Embryonic facial prominence (tissue), 1 donor: Measurements from ENCODE around the gene SPSB4.
"Not testable (repeated sequence)": the region's sequence is repeated elsewhere in the genome, so short reads cannot be mapped to it uniquely, and the experiment has no call there.

Experiments
- DNase-seq: peaks from one replicate; pipeline ENCODE4 v3.0.0-alpha.2; 2016; ENCODE audit errors: extremely low spot score

SPSB4 gene

DNA sequence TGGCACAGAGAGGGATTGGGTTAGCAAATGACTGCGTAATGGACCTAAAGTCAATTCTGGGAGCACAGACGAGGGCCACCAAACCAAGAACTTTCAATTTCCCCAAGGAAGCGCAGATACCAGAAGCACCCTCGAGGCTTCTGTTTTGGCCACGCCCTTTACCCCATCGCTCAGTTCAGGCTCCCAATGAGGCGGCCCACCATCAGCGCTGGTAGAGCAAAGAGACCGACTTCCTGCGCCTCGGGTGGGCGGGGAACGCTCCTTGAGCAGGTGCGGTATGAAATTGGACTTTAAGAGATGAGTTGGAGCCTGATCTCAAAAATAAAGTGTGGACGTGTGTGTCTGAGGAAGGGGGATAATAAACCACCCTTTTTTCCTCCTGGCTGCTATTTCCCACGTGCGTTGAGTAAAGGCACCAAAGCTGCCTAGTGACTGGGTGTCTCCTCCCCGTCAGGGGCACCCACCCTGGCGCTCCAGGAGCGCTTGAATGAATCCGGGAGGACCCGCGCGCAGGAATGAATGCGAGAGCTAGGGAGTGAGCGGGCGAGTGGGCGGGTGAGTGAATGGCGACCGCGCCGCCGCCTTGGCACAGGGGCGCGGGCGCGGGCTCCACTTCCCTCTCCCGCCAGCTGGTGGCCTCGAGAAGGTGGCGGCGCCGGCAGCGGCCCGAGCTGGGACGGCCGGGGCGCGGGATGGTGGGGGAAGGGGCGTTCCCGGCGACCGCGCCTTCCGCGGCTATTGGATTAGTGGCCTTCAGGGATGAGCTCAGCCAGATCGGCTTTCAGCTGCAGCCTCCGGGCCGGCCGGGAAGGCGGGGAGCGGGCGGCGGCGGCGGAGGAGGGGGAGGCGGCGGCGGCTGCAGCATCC lies at the start of gene SPSB4:
Gene SPSB4 (plus strand): TSS at position 772 of the 867 bp plus-strand sequence. CDS start 14,758 bp downstream, outside the sequence.
- DNase-seq, result peak; percentile 46

- DNase-seq, result no peak
Observed at GRCh38 chr3:141006344-141006743, 44.8 kb upstream of the SPSB4 start.

- DNase-seq, result no peak
Observed at GRCh38 chr3:141009496-141009895, 41.7 kb upstream of the SPSB4 start.

DNA sequence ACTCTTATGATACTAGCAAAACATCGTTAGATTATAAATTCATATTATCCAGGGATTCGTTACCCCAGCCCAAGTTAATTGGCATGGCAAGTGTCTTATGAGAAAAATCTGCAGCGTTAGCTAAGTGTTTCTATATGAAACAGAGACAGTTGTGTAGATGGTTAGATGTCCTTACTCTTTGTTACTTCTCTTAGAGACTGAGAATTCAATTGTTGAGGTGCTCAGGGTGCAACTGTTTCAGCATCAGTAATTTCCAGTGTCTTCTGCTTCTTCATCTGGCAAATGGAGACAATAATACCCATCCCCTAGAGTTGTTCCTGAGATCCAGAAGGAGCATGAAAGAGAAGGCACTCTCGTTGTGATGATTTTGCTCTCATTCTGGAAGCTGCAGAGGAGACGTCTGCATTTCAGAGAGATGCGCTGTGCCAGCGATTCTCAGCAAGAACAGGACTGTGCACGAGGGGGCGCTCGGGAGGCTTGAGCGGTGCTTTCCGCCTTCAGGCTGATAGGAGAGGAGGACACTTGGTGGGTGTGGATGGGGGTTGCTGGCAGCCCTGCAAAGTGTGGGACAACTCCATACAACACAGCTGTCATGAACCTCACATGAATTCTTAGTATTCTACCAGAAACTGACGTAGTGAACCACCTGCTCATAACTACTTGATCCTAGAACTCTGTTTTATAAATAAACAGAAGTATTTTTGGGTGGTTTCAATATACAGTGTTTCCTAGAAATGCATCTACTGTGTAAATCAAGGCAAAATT lies 39.7 kb upstream of the SPSB4 start:
- no peak for DNase-seq

DNA sequence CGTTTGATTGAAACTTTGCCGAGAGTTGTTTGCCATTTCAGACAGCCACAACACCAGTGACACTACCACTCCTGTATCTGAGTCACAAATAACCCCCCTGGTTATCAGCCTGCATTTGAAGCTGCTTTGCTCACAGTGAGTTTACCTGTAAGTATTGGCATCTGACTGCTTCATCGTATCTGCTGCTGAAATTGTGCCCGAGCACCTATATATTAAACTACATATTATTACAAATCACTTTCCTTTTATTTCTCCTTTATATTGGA lies 39.2 kb upstream of the SPSB4 start:
- no peak for DNase-seq

DNA sequence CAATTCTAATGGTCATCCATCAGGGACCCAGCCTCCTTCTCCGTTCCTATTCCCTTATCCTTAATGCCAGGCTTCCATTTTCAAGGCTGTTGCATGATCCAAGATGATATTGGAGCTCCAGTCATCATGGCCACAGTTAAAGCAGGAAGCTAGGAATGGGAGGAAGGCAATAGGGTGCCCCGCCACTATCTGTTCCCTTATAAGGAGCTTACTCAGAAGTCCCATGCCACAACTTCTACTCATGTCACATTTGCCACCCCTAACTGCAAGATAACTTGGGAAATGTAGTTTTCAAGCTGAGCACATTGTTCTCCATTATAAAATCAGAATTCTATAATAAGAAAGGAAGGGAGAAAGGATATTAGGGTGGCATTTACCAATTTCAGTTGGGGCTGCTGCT lies 38.6 kb upstream of the SPSB4 start:
- DNase-seq, result no peak

- DNase-seq, result no peak
Observed at GRCh38 chr3:141015481-141015880, 35.7 kb upstream of the SPSB4 start.

DNA sequence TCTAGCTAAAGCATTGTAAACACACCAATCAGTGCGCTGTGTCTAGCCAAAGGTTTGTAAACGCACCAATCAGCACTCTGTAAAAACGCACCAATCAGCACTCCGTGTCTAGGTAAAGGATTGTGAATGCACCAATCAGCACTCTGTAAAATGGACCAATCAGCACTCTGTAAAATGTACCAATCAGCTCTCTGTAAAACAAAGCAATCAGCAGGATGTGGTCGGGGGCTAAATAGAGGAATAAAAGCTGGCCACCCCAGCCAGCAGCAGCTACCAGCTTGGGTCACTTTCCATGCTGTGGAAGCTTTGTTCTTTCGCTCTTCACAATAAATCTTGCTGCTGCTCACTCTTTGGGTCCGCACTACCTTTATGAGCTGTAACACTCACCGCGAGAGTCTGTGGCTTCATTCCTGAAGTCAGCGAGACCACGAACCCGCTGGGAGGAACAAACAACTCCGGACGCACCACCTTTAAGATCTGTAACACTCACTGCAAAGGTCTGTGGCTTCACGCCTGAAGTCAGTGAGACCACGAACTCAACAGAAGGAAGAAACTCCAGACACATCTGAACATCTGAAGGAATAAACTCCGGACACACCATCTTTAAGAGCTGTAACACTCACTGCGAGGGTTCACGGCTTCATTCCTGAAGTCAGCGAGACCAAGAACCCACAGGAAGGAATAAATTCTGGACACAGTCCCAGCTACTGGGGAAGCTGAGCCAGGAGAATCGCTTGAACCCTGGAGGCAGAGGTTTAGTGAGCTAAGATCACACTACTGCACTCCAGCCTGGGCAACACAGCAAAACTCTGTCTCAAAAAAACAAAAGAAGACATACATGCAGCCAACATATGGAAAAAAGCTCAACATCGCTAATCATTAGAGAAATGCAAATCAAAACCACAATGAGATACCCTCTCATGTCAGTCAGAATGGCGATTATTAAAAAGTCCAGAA lies 33.5 kb upstream of the SPSB4 start:
- DNase-seq, result not testable (repeated sequence)

GRCh38 chr3:141019244-141019643 lies 31.9 kb upstream of the SPSB4 start:
- DNase-seq, result no peak

DNA sequence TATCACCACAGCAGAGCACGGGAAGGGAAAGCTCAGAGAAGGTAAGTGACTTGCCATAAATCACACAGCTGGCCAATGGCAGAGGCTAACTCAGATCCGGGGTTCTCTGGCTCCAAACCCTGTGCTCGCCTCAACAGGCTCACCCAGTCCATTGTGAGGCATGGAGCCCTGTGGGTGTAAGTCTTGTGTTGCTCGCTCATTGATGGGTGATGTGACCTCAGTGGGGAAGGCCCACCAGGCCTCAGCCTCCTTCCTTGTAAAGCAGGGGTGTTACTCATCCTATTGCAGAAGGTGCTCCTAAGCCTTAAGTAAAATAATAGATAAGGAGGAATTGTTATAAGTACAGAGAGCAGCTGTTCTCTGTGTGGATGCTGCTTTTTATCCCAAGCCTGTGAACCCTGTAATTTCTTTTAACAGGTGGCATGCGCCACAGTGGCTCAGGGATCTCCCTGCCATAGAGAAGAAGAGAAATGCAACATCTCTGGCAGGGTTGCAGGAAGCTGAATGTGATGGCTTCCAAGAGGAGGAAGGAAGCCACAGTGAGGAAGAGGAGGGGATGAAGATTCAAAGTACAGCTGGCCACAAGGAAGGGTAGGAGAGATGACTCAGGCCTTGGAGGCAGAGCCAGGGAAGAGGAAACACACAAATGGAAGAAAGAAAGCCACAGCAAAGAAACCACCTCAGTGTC lies 30.9 kb upstream of the SPSB4 start:
- DNase-seq, result no peak

- no peak for DNase-seq
Observed at GRCh38 chr3:141021261-141021660, 29.9 kb upstream of the SPSB4 start.

GRCh38 chr3:141030296-141030695 lies 20.9 kb upstream of the SPSB4 start:
- DNase-seq, result no peak

GRCh38 chr3:141039589-141039988 lies 11.6 kb upstream of the SPSB4 start:
- DNase-seq, result no peak

- DNase-seq, result no peak
Observed at GRCh38 chr3:141044695-141045641, 6.2 kb upstream of the SPSB4 start.

GRCh38 chr3:141045849-141046248 lies 5.3 kb upstream of the SPSB4 start:
- no peak for DNase-seq

DNA sequence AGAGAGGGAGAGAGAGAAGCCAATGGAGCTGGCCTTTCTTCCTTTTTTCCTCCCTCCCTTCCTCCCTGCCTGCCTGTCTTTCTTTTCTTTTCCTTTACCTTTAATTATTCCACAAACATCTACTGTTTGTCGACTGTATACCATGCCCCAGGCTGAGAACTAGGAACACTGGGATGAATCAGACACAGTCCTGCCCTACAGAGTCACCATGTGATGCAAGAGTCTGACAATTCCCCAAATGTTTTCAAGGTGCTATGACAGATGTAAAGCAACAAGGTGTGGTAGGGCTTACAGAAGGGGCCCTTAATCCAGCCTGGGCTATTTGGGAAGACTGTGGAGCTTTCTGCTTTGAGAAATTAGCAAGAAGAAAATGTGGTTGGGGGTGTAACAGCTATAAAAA lies 4.0 kb upstream of the SPSB4 start:
- no peak for DNase-seq

- no peak for DNase-seq
Observed at GRCh38 chr3:141049681-141050080, 1.5 kb upstream of the SPSB4 start.

DNA sequence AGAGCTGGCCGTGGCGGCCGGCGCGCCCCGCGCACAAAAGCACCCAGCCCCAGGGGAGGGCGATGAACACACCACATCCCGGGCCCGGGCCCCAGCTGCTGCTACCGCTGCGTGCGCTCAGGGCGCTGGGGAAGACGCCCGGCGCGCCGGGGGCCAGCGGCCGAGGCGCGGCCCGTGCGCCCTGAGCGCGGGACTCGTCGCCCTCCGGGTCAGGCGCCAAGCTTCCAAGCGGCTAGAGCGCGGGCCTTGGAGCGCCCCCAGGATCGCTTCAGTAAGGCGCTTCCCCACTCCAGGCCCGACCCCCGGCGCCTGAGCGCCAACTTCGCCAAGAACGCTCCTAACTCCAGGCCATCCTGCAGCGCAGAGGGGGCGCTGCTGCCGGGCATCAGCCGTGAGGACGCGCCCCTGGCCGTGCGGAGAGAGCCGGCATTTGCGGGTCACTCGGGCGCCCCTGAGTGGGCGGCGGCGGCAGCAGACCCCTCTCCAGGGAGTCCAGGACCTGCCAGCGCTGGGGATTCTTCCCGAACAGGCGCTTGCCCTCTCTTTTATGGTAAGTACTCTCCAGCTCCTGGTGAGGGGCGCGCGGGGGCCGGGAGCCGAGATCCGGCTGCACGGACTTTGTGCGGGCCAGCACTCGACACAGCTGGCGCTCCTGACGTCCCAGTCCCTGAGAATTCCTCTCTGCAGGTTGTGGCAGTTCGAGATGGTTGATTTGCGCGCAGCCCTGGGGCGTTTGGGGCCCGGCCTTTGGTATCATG lies 475 bp downstream of the SPSB4 start:
- DNase-seq, result no peak

DNA sequence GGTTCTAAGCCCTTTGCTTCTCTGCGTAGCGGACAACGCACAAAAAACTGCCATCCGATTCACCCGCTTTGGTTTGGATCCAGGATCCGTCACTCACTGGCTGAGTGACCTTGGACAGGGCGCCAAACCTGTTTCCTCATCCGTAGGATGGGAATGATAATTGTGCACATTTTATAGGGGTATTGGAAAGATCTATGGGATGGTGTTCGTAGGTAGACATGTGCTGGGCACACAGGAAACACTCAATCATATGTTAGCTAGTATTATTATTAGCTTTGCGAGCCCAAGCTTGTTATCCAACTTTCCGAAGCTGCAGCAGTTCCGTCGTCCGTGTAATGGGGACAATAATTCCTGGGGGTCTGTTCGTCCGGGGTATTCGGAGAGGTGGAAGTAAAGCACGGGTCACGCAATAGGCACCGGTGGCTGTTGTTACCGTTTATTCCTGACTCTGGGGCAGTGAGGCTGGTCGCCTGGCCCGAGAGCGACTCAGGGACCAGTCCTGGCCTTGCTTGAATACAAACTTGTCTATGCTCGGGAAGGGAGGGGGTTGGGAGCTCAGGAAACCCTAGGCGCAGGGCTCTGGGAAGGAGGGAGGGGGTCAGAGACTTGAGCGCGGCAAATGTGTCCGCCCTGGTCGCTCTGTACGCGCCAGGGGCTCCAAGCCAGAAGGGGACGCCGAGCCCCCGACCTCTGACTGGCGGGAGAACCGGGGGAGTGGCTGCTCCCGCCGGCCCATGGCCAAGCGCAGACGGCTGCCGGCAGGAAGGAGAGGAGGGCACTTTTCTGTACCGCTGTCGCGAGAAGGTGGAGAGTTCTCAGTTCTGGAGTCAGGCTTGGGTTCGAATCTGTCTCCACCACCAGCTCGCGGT lies 1.3 kb downstream of the SPSB4 start:
- no peak for DNase-seq
